Neuron (in vitro differentiated cells): Measurements from ENCODE around the gene TSR3.

Experiments
- H2AFZ ChIP-seq: one replicate; pipeline ENCODE4 v1.6.1; 2013; ENCODE audit warnings: low read depth, mild to moderate bottlenecking, inconsistent platforms, low read length, moderate library complexity
- H3K27me3 ChIP-seq: one replicate; pipeline ENCODE4 v1.6.1; 2013; ENCODE audit warnings: low read length; ENCODE audit not compliant: insufficient read depth
- H3K36me3 ChIP-seq: one replicate; pipeline ENCODE4 v1.6.1; 2013; ENCODE audit warnings: low read length; ENCODE audit not compliant: insufficient read depth
- H3K4me1 ChIP-seq: one replicate; pipeline ENCODE4 v1.6.1; 2013; ENCODE audit warnings: low read length; ENCODE audit not compliant: insufficient read depth
- H3K4me3 ChIP-seq: 2 replicates; pipeline ENCODE4 v1.5.1; 2013; ENCODE audit warnings: mild to moderate bottlenecking, low read length, moderate library complexity
- H3K9me3 ChIP-seq: one replicate; pipeline ENCODE4 v1.6.1; 2013; ENCODE audit warnings: low read length

The TSR3 gene

GRCh38 chr16:1372292-1372950 lies 20.7 kb upstream of the TSR3 start:
- H3K27me3 ChIP-seq, result no peaks in the 10 kb centered on the region
- H3K4me3 ChIP-seq, result no peak overlapping the region
- no peaks in the 10 kb centered on the region for H3K9me3 ChIP-seq
- no peaks in the 10 kb centered on the region for H3K4me1 ChIP-seq
- no peak overlapping the region for H2AFZ ChIP-seq
- H3K36me3 ChIP-seq, result peaks cover 18% of the 10 kb centered on the region

- no peaks in the 10 kb centered on the region for H3K4me1 ChIP-seq
- H2AFZ ChIP-seq, result no peak overlapping the region
- no peak overlapping the region for H3K4me3 ChIP-seq
- peaks cover 22% of the 10 kb centered on the region for H3K36me3 ChIP-seq
- no peaks in the 10 kb centered on the region for H3K9me3 ChIP-seq
- no peaks in the 10 kb centered on the region for H3K27me3 ChIP-seq
These were observed 19.6 kb upstream of the TSR3 start for GRCh38 chr16:1371054-1371978.

GRCh38 chr16:1367486-1368174 lies 16.0 kb upstream of the TSR3 start:
- Histone ChIP-seq H3K9me3 (no peaks in the 10 kb centered on the region), H3K4me1 (no peaks in the 10 kb centered on the region), H3K36me3 (peaks cover 39% of the 10 kb centered on the region), H3K4me3 (no peak overlapping the region), H2AFZ (no peak overlapping the region), H3K27me3 (no peaks in the 10 kb centered on the region)

GRCh38 chr16:1366712-1367299 lies 15.1 kb upstream of the TSR3 start:
- no peaks in the 10 kb centered on the region for H3K4me1 ChIP-seq
- H3K36me3 ChIP-seq, result peaks cover 46% of the 10 kb centered on the region
- H3K9me3 ChIP-seq, result no peaks in the 10 kb centered on the region
- no peak overlapping the region for H2AFZ ChIP-seq
- no peak overlapping the region for H3K4me3 ChIP-seq
- no peaks in the 10 kb centered on the region for H3K27me3 ChIP-seq

GRCh38 chr16:1366060-1366711 lies 14.5 kb upstream of the TSR3 start:
- Histone ChIP-seq H3K4me1 (no peaks in the 10 kb centered on the region), H3K4me3 (no peak overlapping the region), H3K9me3 (no peaks in the 10 kb centered on the region), H3K36me3 (peaks cover 44% of the 10 kb centered on the region), H2AFZ (no peak overlapping the region), H3K27me3 (no peaks in the 10 kb centered on the region)

GRCh38 chr16:1364510-1364909 lies 12.8 kb upstream of the TSR3 start:
- Histone ChIP-seq H3K36me3 (peaks cover 48% of the 10 kb centered on the region), H3K4me1 (no peaks in the 10 kb centered on the region), H2AFZ (no peak overlapping the region)

GRCh38 chr16:1363501-1364041 lies 11.9 kb upstream of the TSR3 start:
- no peaks in the 10 kb centered on the region for H3K4me1 ChIP-seq
- H3K36me3 ChIP-seq, result peaks cover 48% of the 10 kb centered on the region
- H3K27me3 ChIP-seq, result no peaks in the 10 kb centered on the region
- no peaks in the 10 kb centered on the region for H3K9me3 ChIP-seq
- no peak overlapping the region for H2AFZ ChIP-seq
- H3K4me3 ChIP-seq, result no peak overlapping the region

More at GRCh38 chr16:1364510-1364909, 12.8 kb upstream of the TSR3 start:
- Histone ChIP-seq H3K4me3 (no peak overlapping the region), H3K9me3 (no peaks in the 10 kb centered on the region), H3K27me3 (no peaks in the 10 kb centered on the region)

- H3K9me3 ChIP-seq, result no peaks in the 10 kb centered on the region
- H3K27me3 ChIP-seq, result no peaks in the 10 kb centered on the region
- no peak overlapping the region for H3K4me3 ChIP-seq
- no peak overlapping the region for H2AFZ ChIP-seq
- no peaks in the 10 kb centered on the region for H3K4me1 ChIP-seq
- peaks cover 48% of the 10 kb centered on the region for H3K36me3 ChIP-seq
These were observed 11.1 kb upstream of the TSR3 start for GRCh38 chr16:1362807-1363206.

- no peaks in the 10 kb centered on the region for H3K27me3 ChIP-seq
These were observed 10.1 kb upstream of the TSR3 start for GRCh38 chr16:1361685-1362360.

GRCh38 chr16:1357906-1358566 lies 6.4 kb upstream of the TSR3 start:
- no peaks in the 10 kb centered on the region for H3K9me3 ChIP-seq
- no peaks in the 10 kb centered on the region for H3K27me3 ChIP-seq
- peaks cover 2% of the 10 kb centered on the region for H3K4me1 ChIP-seq
- H3K36me3 ChIP-seq, result peaks cover 22% of the 10 kb centered on the region
- no peak overlapping the region for H3K4me3 ChIP-seq
- H2AFZ ChIP-seq, result no peak overlapping the region

More at GRCh38 chr16:1361685-1362360, 10.1 kb upstream of the TSR3 start:
- Histone ChIP-seq H3K36me3 (peaks cover 42% of the 10 kb centered on the region), H2AFZ (no peak overlapping the region), H3K4me3 (no peak overlapping the region), H3K9me3 (no peaks in the 10 kb centered on the region), H3K4me1 (no peaks in the 10 kb centered on the region)

- H3K36me3 ChIP-seq, result peaks cover 11% of the 10 kb centered on the region
- H3K9me3 ChIP-seq, result no peaks in the 10 kb centered on the region
- H3K27me3 ChIP-seq, result no peaks in the 10 kb centered on the region
- H3K4me1 ChIP-seq, result peaks cover 8% of the 10 kb centered on the region
- H2AFZ ChIP-seq, result no peak overlapping the region
- no peak overlapping the region for H3K4me3 ChIP-seq
These were observed 4.6 kb upstream of the TSR3 start for GRCh38 chr16:1356061-1356900.
